Mesenchymal stem cell (in vitro differentiated cells and primary cell): ENCODE data around the gene AKAP13.

ENCODE experiments used
- DNase-seq: peaks from one replicate; pipeline ENCODE4 v3.0.0-alpha.2; 2013
- H2AFZ ChIP-seq: one replicate; pipeline ENCODE4 v1.6.1; 2013; ENCODE audit warnings: low read depth, mild to moderate bottlenecking, control low read depth, inconsistent platforms, low read length, moderate library complexity
- H2AK5ac ChIP-seq: 2 replicates; pipeline ENCODE4 v1.6.1; 2013; ENCODE audit warnings: low read length, moderate library complexity, mild to moderate bottlenecking, inconsistent platforms; ENCODE audit not compliant: severe bottlenecking
- H2BK120ac ChIP-seq: one replicate; pipeline ENCODE4 v1.6.1; 2013; ENCODE audit warnings: low read depth, mild to moderate bottlenecking, inconsistent platforms, low read length, moderate library complexity
- H2BK12ac ChIP-seq, 2 experiments: one replicate each; pipeline ENCODE4 v1.6.1; 2013; ENCODE audit warnings: inconsistent platforms in 2 of 2, low read length in 2 of 2, mild to moderate bottlenecking in 2 of 2, moderate library complexity in 2 of 2, control low read depth in 1 of 2
- H2BK15ac ChIP-seq: one replicate; pipeline ENCODE4 v1.6.1; 2013; ENCODE audit warnings: mild to moderate bottlenecking, low read depth, inconsistent platforms; ENCODE audit not compliant: poor library complexity, severe bottlenecking
- H2BK5ac ChIP-seq: 2 replicates; pipeline ENCODE4 v1.6.1; 2013; ENCODE audit warnings: low read depth, mild to moderate bottlenecking, low read length, control low read depth, inconsistent platforms; ENCODE audit not compliant: poor library complexity, severe bottlenecking
- H3K14ac ChIP-seq, 2 experiments: one replicate each; pipeline ENCODE4 v1.6.1; 2013; ENCODE audit warnings: inconsistent platforms in 2 of 2, low read length in 2 of 2, control low read depth in 1 of 2, mild to moderate bottlenecking in 1 of 2, moderate library complexity in 1 of 2
- H3K18ac ChIP-seq, 2 experiments: one replicate each; pipeline ENCODE4 v1.6.1; 2013; ENCODE audit warnings: inconsistent platforms in 2 of 2, low read length in 2 of 2, control low read depth in 1 of 2, low read depth in 1 of 2, mild to moderate bottlenecking in 1 of 2
- H3K23ac ChIP-seq, 2 experiments: one replicate each; pipeline ENCODE4 v1.6.1; 2013; ENCODE audit warnings: inconsistent platforms in 2 of 2, low read length in 2 of 2, mild to moderate bottlenecking in 2 of 2, moderate library complexity in 2 of 2, control low read depth in 1 of 2
- H3K27ac ChIP-seq: 2 replicates; pipeline ENCODE4 v1.5.1; 2013; ENCODE audit warnings: mild to moderate bottlenecking, moderate library complexity, low read length, control low read depth, inconsistent platforms; ENCODE audit not compliant: poor library complexity, severe bottlenecking
- H3K27me3 ChIP-seq, 2 experiments: 2 replicates each; pipeline versions ENCODE4 v1.6.1 to v1.7.0; 2013; ENCODE audit warnings: low read length in 2 of 2, mild to moderate bottlenecking in 2 of 2, moderate library complexity in 2 of 2, control low read depth in 1 of 2, inconsistent platforms in 1 of 2; ENCODE audit not compliant: control insufficient read depth in 1 of 2, insufficient read depth in 1 of 2
- H3K36me3 ChIP-seq, 2 experiments: 2 replicates each; pipeline versions ENCODE4 v1.6.1 to v1.7.0; 2013; ENCODE audit warnings: low read length in 2 of 2, control low read depth in 1 of 2, inconsistent platforms in 1 of 2, low read depth in 1 of 2, mild to moderate bottlenecking in 1 of 2; ENCODE audit not compliant: insufficient read depth in 2 of 2, control insufficient read depth in 1 of 2
- H3K4ac ChIP-seq, 2 experiments: one replicate each; pipeline ENCODE4 v1.6.1; 2013; ENCODE audit warnings: inconsistent platforms in 2 of 2, low read length in 2 of 2, mild to moderate bottlenecking in 2 of 2, moderate library complexity in 2 of 2, control low read depth in 1 of 2, low read depth in 1 of 2
- H3K4me1 ChIP-seq: 2 replicates; pipeline ENCODE4 v1.6.1; 2013; ENCODE audit warnings: low read depth, low read length, control low read depth; ENCODE audit not compliant: control insufficient read depth, insufficient read depth
- H3K4me2 ChIP-seq: 2 replicates; pipeline ENCODE4 v1.6.1; 2013; ENCODE audit warnings: low read length, mild to moderate bottlenecking, inconsistent platforms; ENCODE audit not compliant: poor library complexity, severe bottlenecking
- H3K4me3 ChIP-seq, 2 experiments: 2 replicates each; pipeline versions ENCODE4 v1.5.1 to v1.7.0; 2013; ENCODE audit warnings: low read length in 2 of 2, mild to moderate bottlenecking in 2 of 2, control low read depth in 1 of 2, low read depth in 1 of 2; ENCODE audit not compliant: insufficient read depth in 1 of 2
- H3K79me1 ChIP-seq: replicated peaks from 2 replicates; pipeline ENCODE4 v1.6.1; 2013; ENCODE audit warnings: mild to moderate bottlenecking, control low read depth, low read length, inconsistent platforms; ENCODE audit not compliant: poor library complexity, severe bottlenecking
- H3K9ac ChIP-seq: 2 replicates; pipeline ENCODE4 v1.7.0; 2013; ENCODE audit warnings: mild to moderate bottlenecking, low read length, moderate library complexity
- H3K9me3 ChIP-seq: 2 replicates; pipeline ENCODE4 v1.7.0; 2013; ENCODE audit warnings: mild to moderate bottlenecking, low read length; ENCODE audit not compliant: control insufficient read depth
- H4K8ac ChIP-seq: one replicate; pipeline ENCODE4 v1.6.1; 2013; ENCODE audit warnings: inconsistent platforms, mild to moderate bottlenecking, low read length, moderate library complexity
- H4K91ac ChIP-seq: one replicate; pipeline ENCODE4 v1.6.1; 2013; ENCODE audit warnings: mild to moderate bottlenecking, low read length, inconsistent platforms
- WGBS: methylation state at CpG from one replicate; pipeline ENCODE4 v1.1.7; 2013; ENCODE audit warnings: mixed read lengths; 5-methylcytosine and 5-hydroxymethylcytosine counted together

AKAP13 gene

DNA sequence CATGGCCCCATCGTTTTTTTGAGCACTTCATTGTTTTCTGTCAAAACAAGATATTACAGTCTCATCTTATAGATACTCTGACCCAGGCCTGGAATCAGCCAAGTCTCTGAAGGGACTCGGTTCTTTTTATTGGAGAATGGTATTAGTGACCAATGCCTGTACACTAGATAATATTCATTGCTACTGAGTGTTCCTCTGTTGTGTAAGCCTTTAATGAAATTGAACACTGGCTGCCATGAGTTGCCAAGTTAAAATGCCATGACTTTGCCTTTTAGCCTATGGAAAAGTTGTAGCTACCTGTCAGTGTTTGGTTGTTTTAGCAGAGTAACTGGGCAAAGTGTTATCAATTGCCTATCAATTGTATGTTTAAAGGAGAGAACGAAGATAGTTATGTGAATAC lies 134.0 kb downstream of the AKAP13 start:
- Histone ChIP-seq H4K91ac (no peak overlapping the region), H3K4me2 (no peak overlapping the region), H3K18ac (no peak overlapping the region), H2AFZ (no peak overlapping the region), H4K8ac (no peak overlapping the region), H3K79me1 (peaks cover 33% of the 10 kb centered on the region), H3K4me3 (no peak overlapping the region), H3K27me3 (no peaks in the 10 kb centered on the region), H3K4me1 (no peaks in the 10 kb centered on the region), H3K9ac (no peak overlapping the region), H3K4ac (no peak overlapping the region), H2BK120ac (no peak overlapping the region), H2BK5ac (no peak overlapping the region), H3K23ac (no peak overlapping the region), H3K27ac (no peak overlapping the region), H3K36me3 (no peaks in the 10 kb centered on the region), H2BK12ac (no peak overlapping the region), H2BK15ac (no peak overlapping the region), H2AK5ac (no peak overlapping the region), H3K14ac (no peak overlapping the region), H3K9me3 (no peaks in the 10 kb centered on the region)
- 100% methylated on average over 2 of the region's 3 CpGs for WGBS
- no peak for DNase-seq

DNA sequence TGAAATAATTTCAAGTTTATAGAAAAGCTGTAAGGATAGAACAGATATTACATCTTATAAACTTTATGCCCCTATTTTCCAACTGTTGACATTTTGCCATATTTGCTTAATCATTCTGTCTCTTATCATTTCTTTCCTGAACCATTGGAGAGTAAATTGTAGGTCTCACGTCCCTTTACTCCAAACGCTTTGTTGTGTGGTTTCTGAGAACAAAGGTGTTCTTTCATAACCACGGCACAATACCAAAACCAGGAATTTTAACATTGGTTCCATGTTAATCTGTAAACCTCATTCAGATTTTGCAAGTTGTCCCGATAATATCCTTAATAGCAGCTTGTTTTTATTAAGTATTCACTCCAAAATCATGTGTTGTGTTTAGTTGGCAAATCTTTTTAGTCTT lies 134.8 kb downstream of the AKAP13 start:
- Histone ChIP-seq H3K4me2 (no peak overlapping the region), H2BK15ac (no peak overlapping the region), H2BK5ac (no peak overlapping the region), H3K9ac (no peak overlapping the region), H2BK120ac (no peak overlapping the region), H3K36me3 (no peaks in the 10 kb centered on the region), H3K9me3 (no peaks in the 10 kb centered on the region), H3K27me3 (no peaks in the 10 kb centered on the region), H2AK5ac (no peak overlapping the region), H3K4me1 (no peaks in the 10 kb centered on the region), H3K18ac (no peak overlapping the region), H2AFZ (no peak overlapping the region), H3K27ac (no peak overlapping the region), H4K8ac (no peak overlapping the region), H3K14ac (no peak overlapping the region), H3K79me1 (peaks cover 27% of the 10 kb centered on the region), H4K91ac (no peak overlapping the region), H3K4me3 (no peak overlapping the region), H3K4ac (no peak overlapping the region), H3K23ac (no peak overlapping the region), H2BK12ac (no peak overlapping the region)
- no peak for DNase-seq
- WGBS: 88% methylated on average over 2 of the region's 4 CpGs

DNA sequence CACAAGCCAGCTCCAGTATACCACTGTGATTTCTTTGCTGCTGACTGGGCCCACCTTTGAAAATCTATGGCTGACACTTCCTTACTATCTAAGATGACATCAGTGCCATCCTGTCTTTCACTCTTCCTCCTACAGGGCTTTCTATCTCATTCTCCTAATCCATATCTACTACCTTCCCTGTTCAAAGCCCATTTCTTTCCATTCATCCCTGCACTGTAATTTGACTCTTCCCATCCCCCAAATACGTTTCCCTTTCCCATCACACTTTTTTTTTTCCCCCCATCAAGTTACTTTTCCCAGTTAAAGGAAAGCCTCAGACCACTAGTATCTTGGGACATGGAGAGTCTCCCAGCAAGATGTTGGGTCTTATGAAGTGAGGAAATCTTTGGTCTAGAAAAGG lies 136.7 kb downstream of the AKAP13 start:
- H3K27me3 ChIP-seq: no peaks in the 10 kb centered on the region
- H2BK15ac ChIP-seq: no peak overlapping the region
- no peak overlapping the region for H3K14ac ChIP-seq
- no peak overlapping the region for H4K91ac ChIP-seq
- no peaks in the 10 kb centered on the region for H3K9me3 ChIP-seq
- H2BK5ac ChIP-seq: no peak overlapping the region
- peaks cover 26% of the 10 kb centered on the region for H3K79me1 ChIP-seq
- no peak overlapping the region for H3K4me2 ChIP-seq
- H4K8ac ChIP-seq: no peak overlapping the region
- no peak overlapping the region for H2BK12ac ChIP-seq
- H2AFZ ChIP-seq: no peak overlapping the region
- H3K4me3 ChIP-seq: no peak overlapping the region
- peaks cover 0 to 7% of the 10 kb centered on the region in 2 experiments for H3K36me3 ChIP-seq
- no peak for DNase-seq
- H3K18ac ChIP-seq: no peak overlapping the region
- WGBS: 76% methylated on average over 1 of the region's 1 CpG
- no peak overlapping the region for H3K23ac ChIP-seq
- H3K9ac ChIP-seq: no peak overlapping the region
- H3K4ac ChIP-seq: no peak overlapping the region
- no peak overlapping the region for H3K27ac ChIP-seq
- no peaks in the 10 kb centered on the region for H3K4me1 ChIP-seq
- H2AK5ac ChIP-seq: no peak overlapping the region
- no peak overlapping the region for H2BK120ac ChIP-seq

DNA sequence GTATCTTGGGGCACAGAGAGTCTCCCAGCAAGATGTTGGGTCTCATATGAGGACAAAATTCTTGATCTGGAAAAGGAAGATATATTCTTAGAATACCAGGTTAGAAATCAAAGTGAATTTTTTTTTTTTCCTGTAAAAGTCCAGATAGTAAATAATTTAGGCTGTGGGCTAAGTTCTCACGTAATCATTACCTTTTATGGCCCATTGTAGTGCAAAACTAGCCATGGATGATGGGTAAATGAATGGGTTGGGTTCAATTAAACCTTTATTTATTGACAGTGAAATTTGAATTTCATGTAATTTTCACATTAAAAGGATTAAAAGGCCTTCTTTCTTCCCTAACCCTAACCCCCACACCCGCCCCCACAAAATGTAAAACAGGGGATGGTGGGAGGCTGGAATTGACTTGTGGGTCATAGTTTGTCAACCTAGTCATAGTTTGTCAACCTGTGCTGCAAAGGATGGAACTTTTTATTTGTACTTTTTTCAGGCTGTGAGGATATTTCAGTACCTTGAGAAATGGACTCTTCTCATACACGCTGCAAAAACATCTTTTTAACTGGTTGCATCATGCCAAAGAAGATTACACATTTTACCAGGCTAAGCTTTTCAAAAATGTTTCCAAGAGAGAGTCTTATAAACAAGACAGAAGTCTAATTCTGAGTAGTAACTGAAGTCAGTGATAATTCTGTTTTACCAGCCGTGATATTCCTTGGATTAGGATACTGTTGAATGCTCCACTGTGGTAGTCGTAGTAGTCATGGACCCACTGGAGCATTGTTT lies 138.8 kb downstream of the AKAP13 start:
- no peak overlapping the region for H2BK120ac ChIP-seq
- H3K14ac ChIP-seq: no peak overlapping the region
- H3K79me1 ChIP-seq: peaks cover 25% of the 10 kb centered on the region
- peaks cover 0 to 21% of the 10 kb centered on the region in 2 experiments for H3K36me3 ChIP-seq
- no peak overlapping the region for H4K8ac ChIP-seq
- no peak overlapping the region for H2BK15ac ChIP-seq
- DNase-seq: peak; percentile 29
- no peak overlapping the region for H3K23ac ChIP-seq
- no peak overlapping the region for H2BK5ac ChIP-seq
- no peaks in the 10 kb centered on the region for H3K9me3 ChIP-seq
- H3K4ac ChIP-seq: no peak overlapping the region
- no peak overlapping the region for H2AK5ac ChIP-seq
- H3K4me3 ChIP-seq: no peak overlapping the region
- no peaks in the 10 kb centered on the region for H3K4me1 ChIP-seq
- H3K4me2 ChIP-seq: no peak overlapping the region
- no peak overlapping the region for H2AFZ ChIP-seq
- no peak overlapping the region for H3K27ac ChIP-seq
- no peaks in the 10 kb centered on the region for H3K27me3 ChIP-seq
- no peak overlapping the region for H3K9ac ChIP-seq
- WGBS: 81% methylated on average over 3 of the region's 5 CpGs
- H2BK12ac ChIP-seq: no peak overlapping the region
- H4K91ac ChIP-seq: no peak overlapping the region
- no peak overlapping the region for H3K18ac ChIP-seq
